T-helper 2 cell treated with Interferon-gamma antibody and Interleukin-4, amounts not matched to agents 5 μg/mL and 100 μg/mL, for 36 hours (primary cell): ENCODE data around the gene HECTD1.

Experiments
- DNase-seq: peaks from one replicate; pipeline ENCODE4 v3.0.0; 2021; ENCODE audit warnings: low spot score
- H3K27ac Mint-ChIP-seq: one replicate; pipeline ENCODE4 v1.8.0; 2021; ENCODE audit warnings: mild to moderate bottlenecking, mixed read lengths
- H3K27me3 Mint-ChIP-seq: one replicate; pipeline ENCODE4 v1.8.0; 2021; ENCODE audit warnings: low read depth, mixed read lengths
- H3K36me3 Mint-ChIP-seq: one replicate; pipeline ENCODE4 v1.8.0; 2021; ENCODE audit warnings: low read depth, mixed read lengths
- H3K4me1 Mint-ChIP-seq: one replicate; pipeline ENCODE4 v1.8.0; 2021; ENCODE audit warnings: low read depth, mixed read lengths
- H3K4me3 Mint-ChIP-seq: one replicate; pipeline ENCODE4 v1.8.0; 2022; ENCODE audit warnings: mild to moderate bottlenecking, moderate library complexity, mixed read lengths
- H3K9me3 Mint-ChIP-seq: one replicate; pipeline ENCODE4 v1.8.0; 2021; ENCODE audit warnings: mixed read lengths

HECTD1 gene

DNA sequence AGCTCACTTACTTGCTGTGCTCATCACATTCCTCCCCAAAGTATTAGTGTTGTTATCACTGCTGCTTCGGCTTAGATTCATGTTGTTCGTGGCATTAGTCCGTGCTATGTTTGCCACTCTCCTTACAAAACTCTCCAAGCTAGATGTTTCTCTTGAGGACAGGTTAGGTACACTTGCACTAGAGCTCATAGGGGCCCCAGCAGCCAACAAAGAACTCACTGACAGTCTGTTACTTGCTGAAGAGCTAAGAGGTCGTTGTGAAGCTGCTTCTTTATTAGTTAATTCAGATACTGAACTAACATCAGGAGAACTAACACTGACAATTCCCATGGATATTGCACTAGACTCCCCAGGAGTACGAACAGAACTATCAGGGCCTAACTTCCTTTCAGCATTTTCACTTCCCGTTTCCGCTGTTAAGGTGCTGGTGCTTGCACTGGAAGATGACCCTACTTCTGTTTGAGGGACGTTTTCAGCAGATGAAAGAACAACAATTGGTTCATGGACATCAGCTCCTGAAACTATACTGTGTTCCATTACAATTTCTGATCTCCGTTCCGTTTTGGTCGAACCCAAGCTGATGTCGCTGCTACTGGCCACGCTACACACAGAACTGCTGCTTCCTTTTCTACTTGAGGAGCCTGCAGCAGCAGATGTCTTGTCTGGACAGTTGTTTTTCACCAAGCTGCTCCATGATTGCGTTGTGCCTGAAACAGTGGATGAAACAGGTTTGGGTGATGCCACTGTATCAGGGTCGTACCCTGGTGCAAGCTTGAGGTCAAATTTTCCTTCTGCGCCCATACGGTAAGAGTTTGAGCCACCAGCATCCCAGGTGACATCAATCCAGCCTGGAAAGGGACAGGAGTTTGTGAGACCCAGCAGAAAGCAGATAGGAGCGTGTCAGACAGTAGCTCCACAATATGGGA is 78.7 kb downstream of the HECTD1 start:
- Mint-ChIP-seq H3K4me3 (peak overlapping the region; percentile 17), H3K4me1 (peaks cover 33% of the 10 kb centered on the region), H3K36me3 (peaks cover 53% of the 10 kb centered on the region), H3K27ac (peak overlapping the region; percentile 80), H3K27me3 (no peaks in the 10 kb centered on the region), H3K9me3 (no peaks in the 10 kb centered on the region)
- no peak for DNase-seq

DNA sequence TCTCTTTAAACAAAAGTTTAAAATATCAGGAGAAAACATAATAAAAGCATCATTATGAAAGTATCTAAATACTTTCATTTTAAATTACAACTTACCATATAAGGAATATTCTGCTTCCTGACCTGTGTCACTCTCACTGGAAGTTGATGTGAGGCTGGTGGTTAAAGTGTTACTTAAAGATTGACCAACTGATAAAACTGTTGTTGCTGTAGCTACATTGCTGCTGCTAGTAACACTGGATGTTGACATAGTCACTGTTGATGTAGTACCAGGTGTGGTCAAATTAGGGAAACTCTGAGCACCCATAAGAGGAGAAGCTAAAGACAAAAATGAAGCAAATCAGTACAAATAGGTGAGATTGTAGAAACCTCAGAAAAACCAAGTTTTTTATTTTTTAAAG is 79.9 kb downstream of the HECTD1 start:
- Mint-ChIP-seq H3K36me3 (peaks cover 56% of the 10 kb centered on the region), H3K27me3 (no peaks in the 10 kb centered on the region), H3K4me1 (peaks cover 42% of the 10 kb centered on the region), H3K9me3 (no peaks in the 10 kb centered on the region), H3K4me3 (peak overlapping the region; percentile 28), H3K27ac (peak overlapping the region; percentile 80)
- peak; percentile 58 for DNase-seq

DNA sequence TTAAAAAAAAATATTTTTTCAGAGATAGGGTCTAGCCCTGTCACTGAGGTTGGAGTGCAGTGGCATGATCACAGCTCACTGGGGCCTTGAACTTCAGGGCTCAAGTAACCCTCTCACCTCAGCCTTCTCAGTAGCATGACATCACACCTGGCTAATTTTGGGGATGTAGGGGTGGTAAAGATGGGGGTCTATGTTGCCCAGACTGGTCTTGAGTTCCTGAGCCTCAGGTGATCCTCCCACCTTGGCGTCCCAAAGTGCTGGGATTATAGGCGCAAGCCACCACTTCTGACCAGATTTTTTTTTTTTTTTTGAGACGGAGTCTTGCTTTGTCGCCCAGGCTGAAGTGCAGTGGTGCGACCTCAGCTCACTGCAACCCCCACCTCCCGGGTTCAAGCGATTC is 80.9 kb downstream of the HECTD1 start:
- H3K27ac Mint-ChIP-seq, result peak overlapping the region; percentile 20
- DNase-seq, result no peak
- peaks cover 42% of the 10 kb centered on the region for H3K4me1 Mint-ChIP-seq
- peaks cover 63% of the 10 kb centered on the region for H3K36me3 Mint-ChIP-seq
- no peaks in the 10 kb centered on the region for H3K9me3 Mint-ChIP-seq
- no peaks in the 10 kb centered on the region for H3K27me3 Mint-ChIP-seq
- no peak overlapping the region for H3K4me3 Mint-ChIP-seq

DNA sequence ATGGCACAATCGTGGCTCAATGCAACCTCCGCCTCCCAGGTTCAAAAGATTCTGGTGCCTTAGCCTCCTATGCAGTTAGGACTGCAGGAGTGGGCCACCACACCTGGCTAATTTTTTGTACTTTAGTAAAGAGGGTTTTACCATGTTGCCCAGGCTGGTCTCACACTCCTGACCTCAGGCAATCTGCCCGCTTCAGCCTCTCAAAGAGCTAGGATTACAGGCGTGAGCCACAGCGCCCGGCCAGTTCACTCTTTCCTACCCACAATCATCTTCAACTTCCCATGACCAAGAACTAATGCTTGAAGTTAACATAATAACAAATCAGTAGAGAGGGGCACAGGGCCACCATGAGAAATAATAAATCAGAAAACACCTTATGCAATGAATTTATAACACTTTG is 82.4 kb downstream of the HECTD1 start:
- Mint-ChIP-seq H3K27ac (peak overlapping the region; percentile 50), H3K27me3 (no peaks in the 10 kb centered on the region)

DNA sequence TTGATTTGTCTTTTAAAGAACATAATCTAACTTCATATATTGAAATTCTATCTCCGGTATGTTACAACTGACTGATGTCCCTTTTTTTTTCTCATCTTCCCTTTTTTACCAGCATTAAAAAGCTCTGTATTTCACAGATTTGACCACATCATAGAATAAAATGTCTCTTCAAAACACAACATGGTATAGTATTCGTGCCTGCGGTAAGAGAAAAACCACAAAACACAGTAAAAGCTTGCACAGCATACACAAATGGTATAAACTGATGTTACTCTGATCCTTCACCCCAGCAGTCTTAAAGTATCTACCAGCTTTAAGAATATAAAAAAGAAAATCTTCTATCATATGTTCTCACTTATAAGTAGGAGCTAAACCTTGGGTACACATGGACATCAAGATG is 83.4 kb downstream of the HECTD1 start:
- H3K4me1 Mint-ChIP-seq, result peaks cover 37% of the 10 kb centered on the region
- H3K27me3 Mint-ChIP-seq, result no peaks in the 10 kb centered on the region
- no peaks in the 10 kb centered on the region for H3K9me3 Mint-ChIP-seq
- peak overlapping the region; percentile 34 for H3K4me3 Mint-ChIP-seq
- H3K27ac Mint-ChIP-seq, result peak overlapping the region; percentile 58
- DNase-seq, result no peak
- H3K36me3 Mint-ChIP-seq, result peaks cover 63% of the 10 kb centered on the region

More for the DNA sequence above, 82.4 kb downstream of the HECTD1 start:
- Mint-ChIP-seq H3K4me1 (peaks cover 38% of the 10 kb centered on the region), H3K9me3 (no peaks in the 10 kb centered on the region), H3K36me3 (peaks cover 62% of the 10 kb centered on the region), H3K4me3 (peak overlapping the region; percentile 10)
- DNase-seq, result no peak

DNA sequence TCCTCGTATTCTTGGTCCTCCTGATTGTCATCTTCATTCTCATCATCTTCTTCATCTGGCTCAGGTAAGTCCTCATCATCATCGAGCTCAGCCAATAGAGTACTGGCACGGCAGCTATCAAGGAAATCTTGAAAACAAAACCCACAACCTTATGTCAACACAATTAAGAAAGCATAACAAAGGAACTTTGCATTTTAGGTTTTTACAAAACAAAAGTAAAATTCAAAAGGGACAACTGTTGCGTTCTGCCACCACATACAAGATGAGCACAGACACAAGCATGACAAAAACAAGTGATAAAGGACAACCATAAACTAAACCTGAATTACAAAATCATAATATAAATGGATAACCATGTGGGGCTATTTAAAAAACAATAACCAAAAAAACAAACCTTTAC is 84.7 kb downstream of the HECTD1 start:
- no peak for DNase-seq
- no peak overlapping the region for H3K27ac Mint-ChIP-seq
- no peaks in the 10 kb centered on the region for H3K9me3 Mint-ChIP-seq
- H3K27me3 Mint-ChIP-seq, result no peaks in the 10 kb centered on the region
- peaks cover 27% of the 10 kb centered on the region for H3K4me1 Mint-ChIP-seq
- no peak overlapping the region for H3K4me3 Mint-ChIP-seq
- peaks cover 64% of the 10 kb centered on the region for H3K36me3 Mint-ChIP-seq

DNA sequence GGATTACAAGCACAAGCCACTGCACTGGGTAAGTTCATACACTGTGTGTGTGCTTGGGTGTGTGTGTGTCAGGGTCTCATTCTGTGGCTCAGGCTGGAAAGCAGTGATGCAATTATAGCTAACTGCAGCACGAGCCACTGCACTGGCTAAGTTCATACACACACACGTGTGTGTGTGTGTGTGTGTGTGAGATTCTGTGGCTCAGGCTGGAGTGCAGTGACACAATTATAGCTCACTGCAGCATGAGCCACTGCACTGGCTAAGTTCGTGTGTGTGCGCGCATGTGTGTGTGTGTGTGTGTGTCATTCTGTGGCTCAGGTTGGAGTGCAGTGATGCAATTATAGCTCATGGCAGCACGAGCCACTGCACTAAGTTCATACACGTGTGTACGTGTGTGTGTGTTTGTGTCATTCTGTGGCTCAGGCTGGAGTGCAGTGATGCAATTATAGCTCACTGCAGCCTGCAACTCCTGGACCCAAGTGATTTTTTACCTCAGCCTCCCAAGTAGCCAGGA is 85.4 kb downstream of the HECTD1 start:
- no peaks in the 10 kb centered on the region for H3K27me3 Mint-ChIP-seq
- DNase-seq, result no peak
- H3K27ac Mint-ChIP-seq, result no peak overlapping the region
- H3K4me3 Mint-ChIP-seq, result no peak overlapping the region
- peaks cover 20% of the 10 kb centered on the region for H3K4me1 Mint-ChIP-seq
- H3K36me3 Mint-ChIP-seq, result peaks cover 60% of the 10 kb centered on the region
- H3K9me3 Mint-ChIP-seq, result no peaks in the 10 kb centered on the region

DNA sequence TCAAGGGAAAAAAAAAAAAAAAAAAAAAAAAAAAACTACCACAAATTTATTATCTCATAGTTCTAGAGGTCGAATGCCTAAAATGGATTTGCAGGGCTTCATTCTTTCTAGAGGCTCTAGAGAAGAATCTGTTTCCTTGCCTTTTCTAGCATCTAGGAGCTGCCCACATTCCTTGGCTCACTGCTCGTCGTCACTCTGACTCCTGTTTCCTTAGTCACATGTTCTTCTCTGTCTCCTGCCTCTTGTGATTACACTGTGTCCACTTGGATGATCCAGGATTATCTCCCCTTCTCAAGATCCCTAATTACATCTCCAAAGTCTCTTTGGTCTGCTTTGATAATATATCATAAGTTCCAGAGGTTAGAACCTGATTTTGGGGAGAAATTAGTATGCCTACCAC is 88.7 kb downstream of the HECTD1 start:
- Mint-ChIP-seq H3K36me3 (peaks cover 59% of the 10 kb centered on the region), H3K4me1 (peaks cover 9% of the 10 kb centered on the region), H3K27ac (peak overlapping the region; percentile 56)

DNA sequence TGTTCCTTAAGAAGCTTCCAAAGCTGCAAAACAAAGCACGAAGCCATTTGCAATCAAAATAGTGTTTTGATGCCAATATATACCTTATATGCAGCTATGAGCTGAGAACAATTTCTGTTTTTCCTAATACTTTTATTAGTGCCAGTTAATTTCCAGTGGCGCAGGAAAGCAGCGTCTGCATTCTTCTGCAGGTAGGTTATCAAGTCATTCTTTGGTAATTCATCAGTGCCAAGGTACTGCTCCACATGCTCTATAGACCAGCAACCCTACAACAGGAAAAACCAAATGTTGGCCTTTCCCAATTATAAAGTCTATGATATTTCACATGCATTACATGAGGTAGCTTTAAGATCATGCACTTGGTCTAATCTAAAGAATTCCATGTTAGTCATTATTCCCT is 93.8 kb downstream of the HECTD1 start:
- Mint-ChIP-seq H3K27ac (no peak overlapping the region), H3K36me3 (peaks cover 54% of the 10 kb centered on the region), H3K27me3 (no peaks in the 10 kb centered on the region), H3K4me3 (no peak overlapping the region), H3K4me1 (no peaks in the 10 kb centered on the region), H3K9me3 (no peaks in the 10 kb centered on the region)
- DNase-seq, result no peak

More for the DNA sequence above, 88.7 kb downstream of the HECTD1 start:
- Mint-ChIP-seq H3K9me3 (no peaks in the 10 kb centered on the region), H3K27me3 (no peaks in the 10 kb centered on the region), H3K4me3 (no peak overlapping the region)
- DNase-seq, result no peak

DNA sequence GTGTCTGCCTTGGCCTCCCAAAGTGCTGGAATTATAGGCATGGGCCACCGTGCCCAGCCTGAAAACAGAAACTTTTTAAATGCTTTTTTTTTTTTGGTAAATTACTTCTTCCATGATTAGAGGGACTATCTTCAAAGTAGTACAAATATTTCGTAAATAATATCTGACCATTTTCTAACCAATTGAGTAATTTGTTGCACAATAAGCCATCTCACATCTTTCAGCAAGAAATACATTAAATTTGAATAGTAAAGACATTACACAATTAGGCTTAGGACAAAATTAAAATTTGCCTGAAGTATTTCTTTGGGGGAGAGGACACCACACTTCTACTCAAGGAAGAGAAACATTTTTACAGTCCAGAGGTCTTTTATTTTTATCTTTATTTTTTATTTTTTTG is 96.7 kb downstream of the HECTD1 start:
- H3K4me1 Mint-ChIP-seq, result peaks cover 1% of the 10 kb centered on the region
- H3K27ac Mint-ChIP-seq, result no peak overlapping the region
- no peaks in the 10 kb centered on the region for H3K27me3 Mint-ChIP-seq
- H3K4me3 Mint-ChIP-seq, result no peak overlapping the region
- H3K36me3 Mint-ChIP-seq, result peaks cover 48% of the 10 kb centered on the region
- DNase-seq, result no peak
- H3K9me3 Mint-ChIP-seq, result no peaks in the 10 kb centered on the region

DNA sequence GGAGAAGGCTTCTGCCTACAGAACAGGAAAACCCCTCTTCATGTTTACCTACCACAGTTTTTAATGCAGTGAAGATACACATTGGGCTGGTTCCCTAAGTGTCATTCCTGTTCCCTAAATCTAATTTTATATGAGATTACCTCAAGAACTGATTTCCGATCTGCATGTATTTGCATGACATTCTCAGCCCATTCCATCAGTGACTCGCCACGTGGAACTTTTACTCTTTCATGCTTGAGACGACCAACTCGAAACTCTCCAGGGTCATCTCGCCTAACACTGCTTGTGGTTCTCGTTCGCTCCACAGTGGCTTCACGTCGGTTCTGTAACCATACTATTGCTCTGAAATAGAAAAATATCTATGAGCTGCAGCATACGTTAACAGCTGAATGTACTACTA is 98.3 kb downstream of the HECTD1 start:
- H3K36me3 Mint-ChIP-seq, result peaks cover 53% of the 10 kb centered on the region
- H3K27ac Mint-ChIP-seq, result no peak overlapping the region

DNA sequence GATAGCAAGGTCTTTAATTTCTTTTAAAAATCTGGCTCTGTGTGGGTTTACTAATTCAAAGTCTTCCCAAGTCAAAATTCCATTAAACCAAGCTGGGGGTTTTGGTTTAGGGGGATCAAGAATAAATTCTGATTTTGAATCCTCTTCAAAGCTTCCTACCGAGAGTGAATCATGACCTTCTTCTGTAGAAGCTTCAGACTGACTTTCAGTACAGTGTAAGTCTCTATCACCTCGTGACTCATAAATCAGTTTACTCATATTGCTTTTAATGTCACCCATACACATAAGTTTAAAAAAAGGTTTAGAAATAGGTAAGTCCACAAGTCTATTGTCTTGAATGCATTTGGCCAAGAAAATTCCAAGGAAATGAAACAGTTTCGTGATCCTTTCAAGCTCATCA is 100.8 kb downstream of the HECTD1 start:
- Mint-ChIP-seq H3K27me3 (no peaks in the 10 kb centered on the region), H3K9me3 (peaks cover 4% of the 10 kb centered on the region), H3K4me1 (peaks cover 1% of the 10 kb centered on the region), H3K27ac (no peak overlapping the region), H3K4me3 (no peak overlapping the region), H3K36me3 (peaks cover 60% of the 10 kb centered on the region)
- DNase-seq, result no peak

More for the DNA sequence above, 98.3 kb downstream of the HECTD1 start:
- peaks cover 1% of the 10 kb centered on the region for H3K4me1 Mint-ChIP-seq
- no peaks in the 10 kb centered on the region for H3K27me3 Mint-ChIP-seq
- no peak for DNase-seq
- no peak overlapping the region for H3K4me3 Mint-ChIP-seq
- H3K9me3 Mint-ChIP-seq, result no peaks in the 10 kb centered on the region

DNA sequence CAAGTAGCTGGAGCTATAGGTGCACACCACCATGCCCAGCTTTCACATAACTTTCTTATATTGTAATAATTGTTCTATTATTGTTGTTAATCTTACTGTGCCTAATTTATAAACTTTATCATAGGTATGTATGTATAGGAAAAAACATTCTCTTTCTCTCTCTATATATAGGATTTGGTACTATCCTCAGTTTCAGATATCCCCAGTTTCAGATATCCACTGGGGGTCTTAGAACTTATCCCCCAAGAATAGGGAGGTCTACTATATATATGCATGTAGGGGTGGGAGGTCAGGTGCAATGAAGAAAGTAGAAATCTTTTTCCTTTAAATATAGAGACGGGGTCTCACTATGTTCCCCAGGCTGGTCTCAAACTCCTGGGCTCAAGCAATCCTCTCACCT is 110.5 kb downstream of the HECTD1 start:
- no peak for DNase-seq
- H3K9me3 Mint-ChIP-seq, result no peaks in the 10 kb centered on the region
- H3K27ac Mint-ChIP-seq, result no peak overlapping the region
- no peaks in the 10 kb centered on the region for H3K27me3 Mint-ChIP-seq
- no peaks in the 10 kb centered on the region for H3K4me1 Mint-ChIP-seq
- H3K36me3 Mint-ChIP-seq, result peaks cover 38% of the 10 kb centered on the region
- no peak overlapping the region for H3K4me3 Mint-ChIP-seq

DNA sequence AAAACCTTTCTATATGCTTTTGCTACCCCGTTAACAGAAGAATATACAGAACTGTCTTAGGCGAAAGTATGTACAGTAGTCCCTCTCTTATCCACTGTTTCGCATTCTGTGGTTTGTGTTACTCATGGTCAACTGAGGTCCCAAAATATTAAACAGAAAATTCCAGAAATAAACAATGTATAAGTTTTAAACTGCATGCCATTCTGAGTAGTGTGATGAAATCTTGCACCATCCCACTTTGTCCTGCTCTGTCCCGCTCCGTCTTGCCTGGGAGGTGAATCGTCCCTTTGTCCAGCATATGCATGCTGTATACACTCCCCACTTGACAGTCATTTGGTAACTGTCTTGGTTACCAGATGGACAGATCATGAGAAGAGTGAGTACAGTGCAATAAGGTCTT is 111.3 kb downstream of the HECTD1 start:
- Mint-ChIP-seq H3K4me1 (no peaks in the 10 kb centered on the region), H3K4me3 (no peak overlapping the region), H3K27me3 (no peaks in the 10 kb centered on the region), H3K9me3 (no peaks in the 10 kb centered on the region), H3K36me3 (peaks cover 30% of the 10 kb centered on the region), H3K27ac (no peak overlapping the region)
- no peak for DNase-seq
